A549 (cell line): Measurements from ENCODE around the gene DRC3. TPM values are rescaled to one million over a fixed set of nuclear protein-coding genes. Genes with fewer than 3 reads are reported as not detected.
A peak's percentile ranks its signal among the peaks of the same experiment; 100 is the strongest.

ENCODE experiments used
- ATAC-seq, 2 experiments: fragments of 200-7000 bp in 1 of 2; fragments of >200 bp in 1 of 2; cut with Nextera tagmentation in 1 of 2; cut with Tn5 transposase in 1 of 2; 3 replicates each; pipeline versions ENCODE4 v1.8.0 to v1.9.1; 2018 to 2020; ENCODE audit warnings: mild to moderate bottlenecking in 1 of 2, moderate library complexity in 1 of 2
- CTCF ChIA-PET: fragments of 300-600 bp; sonication (Branson Sonifier 250); formaldehyde crosslinking; extraction: SDS; loops from one replicate; lab custom pipeline; 2021; ENCODE audit warnings: antibody characterized with exemption, inconsistent platforms; lab: Yijun Ruan, JAX
- POLR2A ChIA-PET: fragments of 350-600 bp; formaldehyde crosslinking; extraction: SDS; loops from one replicate; lab custom pipeline; 2021; ENCODE audit warnings: antibody characterized with exemption, inconsistent platforms; lab: Yijun Ruan, JAX
- DNase-seq, 2 experiments: peaks; one replicate each; pipeline versions ENCODE4 v3.0.0 to v3.0.0-alpha.2; 2011 to 2016; ENCODE audit warnings: low read depth in 1 of 2, low spot score in 1 of 2
- FAIRE-seq: peaks from 2 replicates; lab custom pipeline; 2011; peaks lifted over from hg19 to GRCh38; lab: Jason Lieb, UNC
- H3K27ac ChIP-seq, 2 experiments: fragments of >200 bp; sonication (Bioruptor Twin); formaldehyde crosslinking; 3 replicates each; pipeline ENCODE4 v1.5.1; 2016 to 2017
- H3K4me1 ChIP-seq: fragments of >200 bp; sonication (Bioruptor Twin); formaldehyde crosslinking; 3 replicates; pipeline ENCODE4 v1.6.1; 2016
- H3K4me2 ChIP-seq: fragments of >200 bp; sonication (Bioruptor Twin); formaldehyde crosslinking; 3 replicates; pipeline ENCODE4 v1.6.1; 2016
- H3K4me3 ChIP-seq: fragments of >200 bp; sonication (Bioruptor Twin); formaldehyde crosslinking; 3 replicates; pipeline ENCODE4 v1.5.1; 2016
- H3K9me3 ChIP-seq: fragments of >200 bp; sonication (Bioruptor Twin); formaldehyde crosslinking; 3 replicates; pipeline ENCODE4 v1.6.1; 2016
- BHLHE40 ChIP-seq: IDR thresholded peaks from 2 replicates; pipeline ENCODE4 v1.6.1; 2012; ENCODE audit warnings: low read depth, low read length, inconsistent platforms
- CEBPB ChIP-seq, 2 experiments: fragments of >200 bp in 1 of 2; sonication (Bioruptor Twin) in 1 of 2; formaldehyde crosslinking in 1 of 2; IDR thresholded peaks; 2 replicates each; pipeline ENCODE4 v1.6.1; 2012 to 2016
- EHF ChIP-seq: fragments of 250-450 bp; sonication (Bioruptor Pico); IDR thresholded peaks from 2 replicates; pipeline ENCODE4 v1.5.0; 2020; ENCODE audit warnings: mild to moderate bottlenecking
- EP300 ChIP-seq, 2 experiments: fragments of >200 bp; sonication (Bioruptor Twin); formaldehyde crosslinking; IDR thresholded peaks; 2 replicates in 1 of 2; 3 replicates in 1 of 2; pipeline ENCODE4 v1.6.1; 2016 to 2017
- FOXS1 ChIP-seq: fragments of 250-450 bp; sonication (Bioruptor Pico); IDR thresholded peaks from 2 replicates; pipeline ENCODE4 v1.5.0; 2020; ENCODE audit warnings: mild to moderate bottlenecking, moderate library complexity
- GATA3 ChIP-seq: IDR thresholded peaks from 2 replicates; pipeline ENCODE4 v1.6.1; 2012; ENCODE audit warnings: borderline replicate concordance
- HEYL ChIP-seq: fragments of 250-450 bp; sonication (Bioruptor Pico); IDR thresholded peaks from 2 replicates; pipeline ENCODE4 v1.8.0; 2021; ENCODE audit warnings: mild to moderate bottlenecking, moderate library complexity
- HOXB5 ChIP-seq: fragments of 250-450 bp; sonication (Bioruptor Pico); IDR thresholded peaks from 2 replicates; pipeline ENCODE4 v1.5.0; 2020; ENCODE audit warnings: mild to moderate bottlenecking, moderate library complexity
- JUN ChIP-seq, 2 experiments: fragments of >200 bp; sonication (Bioruptor Twin); formaldehyde crosslinking; IDR thresholded peaks; 2 replicates in 1 of 2; 3 replicates in 1 of 2; pipeline ENCODE4 v1.6.1; 2016 to 2017
- JUNB ChIP-seq: fragments of >200 bp; sonication (Bioruptor Twin); formaldehyde crosslinking; IDR thresholded peaks from 2 replicates; pipeline ENCODE4 v1.6.1; 2016
- KDM1A ChIP-seq: fragments of 200-600 bp; sonication (generic); IDR thresholded peaks from 2 replicates; pipeline ENCODE4 v1.6.1; 2016; ENCODE audit warnings: low read depth, mild to moderate bottlenecking
- KDM5A ChIP-seq: fragments of 200-600 bp; sonication (generic); IDR thresholded peaks from 2 replicates; pipeline ENCODE4 v1.6.1; 2016; ENCODE audit warnings: antibody characterized with exemption, mild to moderate bottlenecking
- NR3C1 ChIP-seq: fragments of >200 bp; sonication (Bioruptor Twin); formaldehyde crosslinking; IDR thresholded peaks from 3 replicates; pipeline ENCODE4 v1.6.1; 2017
- POLR2A ChIP-seq: IDR thresholded peaks from 2 replicates; pipeline ENCODE4 v1.6.1; 2012; ENCODE audit warnings: mild to moderate bottlenecking, low read length
- SMC3 ChIP-seq: fragments of >200 bp; sonication (Bioruptor Twin); formaldehyde crosslinking; IDR thresholded peaks from 3 replicates; pipeline ENCODE4 v1.6.1; 2018; ENCODE audit warnings: inconsistent platforms
- TP53 ChIP-seq: fragments of 250-450 bp; sonication (Bioruptor Pico); IDR thresholded peaks from 2 replicates; pipeline ENCODE4 v1.5.0; 2021; ENCODE audit warnings: mild to moderate bottlenecking, moderate library complexity
- ZFP36 ChIP-seq: fragments of 450-650 bp; IDR thresholded peaks from 2 replicates; pipeline ENCODE4 v1.6.1; 2014; ENCODE audit warnings: borderline replicate concordance; ENCODE audit not compliant: partially characterized antibody
- ZSCAN20 ChIP-seq: fragments of 250-450 bp; sonication (Bioruptor Pico); IDR thresholded peaks from 2 replicates; pipeline ENCODE4 v1.8.0; 2022; ENCODE audit warnings: mild to moderate bottlenecking, moderate library complexity
- WGBS: methylation state at CpG from one replicate; pipeline ENCODE4 v1.1.6; 2017; ENCODE audit errors: missing lambda C conversion rate; 5-methylcytosine and 5-hydroxymethylcytosine counted together
- polyA plus RNA-seq, 4 experiments: library from polyadenylated mRNA; depleted of rRNA in 3 of 4; stranded (reverse); fragments of >200 nt; fragmentation: RNase III in 1 of 4; extraction: RNeasy Plus Mini Kit Qiagen cat#74134 plus additional on column Dnase treatment in 1 of 4; gene quantifications; 2 replicates in 3 of 4; 3 replicates in 1 of 4; pipeline ENCODE4 v1.2.3, GENCODE V29; 2011 to 2017
- TF ChIP-seq, protein P1 (sequence below): fragments of 150-350 bp; IDR thresholded peaks from 2 replicates; pipeline ENCODE4 v1.6.1; 2014; ENCODE audit warnings: low read depth, mild to moderate bottlenecking, low read length
- TF ChIP-seq, protein P2 (sequence below): IDR thresholded peaks from 2 replicates; pipeline ENCODE4 v1.6.1; 2012
- TF ChIP-seq, protein P3 (sequence below): fragments of >200 bp; sonication (Bioruptor Twin); formaldehyde crosslinking; IDR thresholded peaks from 3 replicates; pipeline ENCODE4 v1.5.1; 2016

The DRC3 gene
- polyA plus RNA-seq, 2 of the 4 experiments (the other 2 are of a cell fraction): 2.9 to 3.1 TPM

- ChIA-PET CTCF (interaction anchor here (1.7 to 3.5 kb wide), 4 partner anchors 18 to 187 kb away, joined by 4 to 20 read pairs (median 7); no protein-coding TSS in a partner anchor), POLR2A (no interaction called here)
- no peaks in the 10 kb centered on the region for H3K9me3 ChIP-seq
- H3K4me1 ChIP-seq: peaks cover 4% of the 10 kb centered on the region; the same call in 1 of the 3 replicates
- H3K4me3 ChIP-seq: no peak overlapping the region
- FAIRE-seq: no peak
- no peak overlapping the region for H3K4me2 ChIP-seq
- ATAC-seq: no peak
- 85% methylated on average over 8 of the region's 8 CpGs for WGBS
- DNase-seq: no peak
- TF ChIP-seq KDM5A: no peak
- TF ChIP-seq KDM1A: no peak
- TF ChIP-seq, protein P1, sequence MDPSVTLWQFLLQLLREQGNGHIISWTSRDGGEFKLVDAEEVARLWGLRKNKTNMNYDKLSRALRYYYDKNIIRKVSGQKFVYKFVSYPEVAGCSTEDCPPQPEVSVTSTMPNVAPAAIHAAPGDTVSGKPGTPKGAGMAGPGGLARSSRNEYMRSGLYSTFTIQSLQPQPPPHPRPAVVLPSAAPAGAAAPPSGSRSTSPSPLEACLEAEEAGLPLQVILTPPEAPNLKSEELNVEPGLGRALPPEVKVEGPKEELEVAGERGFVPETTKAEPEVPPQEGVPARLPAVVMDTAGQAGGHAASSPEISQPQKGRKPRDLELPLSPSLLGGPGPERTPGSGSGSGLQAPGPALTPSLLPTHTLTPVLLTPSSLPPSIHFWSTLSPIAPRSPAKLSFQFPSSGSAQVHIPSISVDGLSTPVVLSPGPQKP: no peak
- no peak overlapping the region for H3K27ac ChIP-seq
Measured at GRCh38 chr17:17998934-17999333, 26.3 kb downstream of the DRC3 start.

DNA sequence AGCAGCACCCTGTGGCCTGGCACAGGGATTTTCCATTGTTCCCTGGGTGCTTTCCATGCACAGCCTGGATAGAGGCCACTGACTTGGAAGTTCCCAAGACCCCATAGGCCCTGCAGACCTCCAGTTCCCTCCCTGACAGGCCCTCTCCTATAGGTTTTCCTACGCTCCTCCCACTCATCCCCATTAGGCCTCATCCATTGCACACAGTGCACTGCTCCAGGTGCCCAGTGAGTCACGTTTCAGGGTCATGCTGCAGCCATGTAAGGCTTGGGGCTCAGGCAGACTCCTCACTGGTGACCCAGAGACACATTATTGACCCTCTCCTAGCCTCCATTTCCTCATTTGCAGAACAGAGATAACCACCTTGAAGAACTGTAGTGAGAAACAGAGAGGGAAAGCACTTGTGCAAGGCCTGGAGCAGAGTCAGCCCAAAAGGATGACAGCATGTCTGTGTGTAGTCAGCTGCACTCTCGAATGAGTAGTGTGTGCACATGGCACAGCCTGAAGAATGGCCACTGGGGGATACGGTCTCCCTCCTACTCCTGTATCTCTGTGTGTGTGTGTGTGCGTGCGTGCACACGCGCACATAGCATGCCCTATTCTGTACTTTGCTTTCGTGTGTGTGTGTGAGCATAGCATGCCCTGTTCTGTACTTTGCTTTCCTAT lies 26.8 kb downstream of the DRC3 start:
- Histone ChIP-seq H3K9me3 (no peaks in the 10 kb centered on the region), H3K27ac (no peak overlapping the region), H3K4me2 (no peak overlapping the region), H3K4me3 (no peak overlapping the region), H3K4me1 (peaks cover 2% of the 10 kb centered on the region; the same call in 1 of the 3 replicates)
- CTCF ChIA-PET: interaction anchor here (1.0 to 3.5 kb wide), 2 partner anchors 34 to 35 kb away, joined by 4 to 20 read pairs; no protein-coding TSS in a partner anchor
- 81% methylated on average over 9 of the region's 9 CpGs for WGBS
- FAIRE-seq: no peak
- TF ChIP-seq NR3C1 (no peak), KDM5A (no peak), EP300 (IDR thresholded peaks at IDR 0.05) (no peak), POLR2A (no peak), ZFP36 (no peak), EHF (no peak), TP53 (no peak), FOXS1 (CRISPR knock-in tag) (no peak), JUN (IDR thresholded peaks at IDR 0.05) (no peak), ZSCAN20 (CRISPR knock-in tag) (no peak), HEYL (CRISPR knock-in tag) (no peak), CEBPB (IDR thresholded peaks at IDR 0.05) (no peak), BHLHE40 (no peak), GATA3 (no peak), JUNB (no peak)
- ATAC-seq: peak; percentile 45 to 52; a peak in 4 of 6 replicates
- no peak for DNase-seq
- POLR2A ChIA-PET: no interaction called here

GRCh38 chr17:18000030-18000408 lies 27.4 kb downstream of the DRC3 start:
- no peak for DNase-seq
- no peak for ATAC-seq
- ChIA-PET CTCF (interaction anchor here (1.0 to 4.7 kb wide), 4 partner anchors 7 to 41 kb away, joined by 3 to 24 read pairs (median 4); no protein-coding TSS in a partner anchor), POLR2A (no interaction called here)
- no peak overlapping the region for H3K4me2 ChIP-seq
- no peaks in the 10 kb centered on the region for H3K4me1 ChIP-seq
- no peaks in the 10 kb centered on the region for H3K9me3 ChIP-seq
- H3K4me3 ChIP-seq: no peak overlapping the region
- WGBS: 88% methylated on average over 8 of the region's 8 CpGs
- TF ChIP-seq, protein P2, sequence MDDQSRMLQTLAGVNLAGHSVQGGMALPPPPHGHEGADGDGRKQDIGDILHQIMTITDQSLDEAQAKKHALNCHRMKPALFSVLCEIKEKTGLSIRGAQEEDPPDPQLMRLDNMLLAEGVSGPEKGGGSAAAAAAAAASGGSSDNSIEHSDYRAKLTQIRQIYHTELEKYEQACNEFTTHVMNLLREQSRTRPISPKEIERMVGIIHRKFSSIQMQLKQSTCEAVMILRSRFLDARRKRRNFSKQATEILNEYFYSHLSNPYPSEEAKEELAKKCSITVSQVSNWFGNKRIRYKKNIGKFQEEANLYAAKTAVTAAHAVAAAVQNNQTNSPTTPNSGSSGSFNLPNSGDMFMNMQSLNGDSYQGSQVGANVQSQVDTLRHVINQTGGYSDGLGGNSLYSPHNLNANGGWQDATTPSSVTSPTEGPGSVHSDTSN: no peak
- TF ChIP-seq HOXB5 (no peak), SMC3 (no peak)
- TF ChIP-seq, protein P3, sequence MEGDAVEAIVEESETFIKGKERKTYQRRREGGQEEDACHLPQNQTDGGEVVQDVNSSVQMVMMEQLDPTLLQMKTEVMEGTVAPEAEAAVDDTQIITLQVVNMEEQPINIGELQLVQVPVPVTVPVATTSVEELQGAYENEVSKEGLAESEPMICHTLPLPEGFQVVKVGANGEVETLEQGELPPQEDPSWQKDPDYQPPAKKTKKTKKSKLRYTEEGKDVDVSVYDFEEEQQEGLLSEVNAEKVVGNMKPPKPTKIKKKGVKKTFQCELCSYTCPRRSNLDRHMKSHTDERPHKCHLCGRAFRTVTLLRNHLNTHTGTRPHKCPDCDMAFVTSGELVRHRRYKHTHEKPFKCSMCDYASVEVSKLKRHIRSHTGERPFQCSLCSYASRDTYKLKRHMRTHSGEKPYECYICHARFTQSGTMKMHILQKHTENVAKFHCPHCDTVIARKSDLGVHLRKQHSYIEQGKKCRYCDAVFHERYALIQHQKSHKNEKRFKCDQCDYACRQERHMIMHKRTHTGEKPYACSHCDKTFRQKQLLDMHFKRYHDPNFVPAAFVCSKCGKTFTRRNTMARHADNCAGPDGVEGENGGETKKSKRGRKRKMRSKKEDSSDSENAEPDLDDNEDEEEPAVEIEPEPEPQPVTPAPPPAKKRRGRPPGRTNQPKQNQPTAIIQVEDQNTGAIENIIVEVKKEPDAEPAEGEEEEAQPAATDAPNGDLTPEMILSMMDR: no peak
- FAIRE-seq: no peak
- no peak overlapping the region for H3K27ac ChIP-seq
